H9 (cell line): ENCODE results near the gene NGDN. TPM values are rescaled to one million over a fixed set of nuclear protein-coding genes. Genes with fewer than 3 reads are reported as not detected.
A peak's percentile ranks its signal among the peaks of the same experiment; 100 is the strongest.

Experiments
- DNase-seq: peaks from one replicate; pipeline ENCODE4 v3.0.0-alpha.2; 2017
- H2AFZ ChIP-seq: one replicate; pipeline ENCODE4 v1.6.1; 2013; ENCODE audit warnings: mild to moderate bottlenecking, low read length, control low read depth, moderate library complexity
- H2AK5ac ChIP-seq: 2 replicates; pipeline ENCODE4 v1.6.1; 2013; ENCODE audit warnings: low read length, control low read depth, mixed read lengths; ENCODE audit not compliant: insufficient read length
- H2BK120ac ChIP-seq: one replicate; pipeline ENCODE4 v1.6.1; 2013; ENCODE audit warnings: low read depth, mild to moderate bottlenecking, low read length, control low read depth, inconsistent platforms; ENCODE audit not compliant: poor library complexity, severe bottlenecking
- H2BK12ac ChIP-seq: 2 replicates; pipeline ENCODE4 v1.6.1; 2013; ENCODE audit warnings: low read length, control low read depth, mixed read lengths, low read depth; ENCODE audit not compliant: insufficient read length
- H2BK15ac ChIP-seq: 2 replicates; pipeline ENCODE4 v1.6.1; 2013; ENCODE audit warnings: low read depth, low read length, control low read depth
- H2BK20ac ChIP-seq: one replicate; pipeline ENCODE4 v1.6.1; 2013; ENCODE audit warnings: low read depth, mild to moderate bottlenecking, low read length, control low read depth, inconsistent platforms; ENCODE audit not compliant: poor library complexity, severe bottlenecking
- H2BK5ac ChIP-seq: 2 replicates; pipeline ENCODE4 v1.6.1; 2013; ENCODE audit warnings: low read length, control low read depth, mixed read lengths; ENCODE audit not compliant: insufficient read length
- H3K14ac ChIP-seq: 2 replicates; pipeline ENCODE4 v1.6.1; 2013; ENCODE audit warnings: low read length, control low read depth; ENCODE audit not compliant: insufficient read depth
- H3K18ac ChIP-seq: 2 replicates; pipeline ENCODE4 v1.6.1; 2013; ENCODE audit warnings: low read depth, mild to moderate bottlenecking, mixed read lengths, low read length, control low read depth; ENCODE audit not compliant: insufficient read length
- H3K23ac ChIP-seq: 2 replicates; pipeline ENCODE4 v1.6.1; 2013; ENCODE audit warnings: low read length, control low read depth, mixed read lengths, low read depth; ENCODE audit not compliant: insufficient read length
- H3K23me2 ChIP-seq: 2 replicates; pipeline ENCODE4 v1.6.1; 2013; ENCODE audit warnings: low read depth, mild to moderate bottlenecking, mixed read lengths, low read length, control low read depth; ENCODE audit not compliant: insufficient read length, poor library complexity, severe bottlenecking
- H3K27ac ChIP-seq: 2 replicates; pipeline ENCODE4 v1.5.1; 2013; ENCODE audit warnings: low read length, control low read depth, mixed read lengths, low read depth; ENCODE audit not compliant: insufficient read length
- H3K27me3 ChIP-seq: 2 replicates; pipeline ENCODE4 v1.6.1; 2013; ENCODE audit warnings: low read length, control low read depth, inconsistent platforms; ENCODE audit not compliant: insufficient read depth
- H3K4ac ChIP-seq: 2 replicates; pipeline ENCODE4 v1.6.1; 2013; ENCODE audit warnings: low read depth, mild to moderate bottlenecking, control low read depth, inconsistent platforms, low read length, moderate library complexity
- H3K4me1 ChIP-seq: 2 replicates; pipeline ENCODE4 v1.6.1; 2013; ENCODE audit warnings: low read length, control low read depth, inconsistent platforms; ENCODE audit not compliant: insufficient read depth
- H3K4me2 ChIP-seq: 2 replicates; pipeline ENCODE4 v1.6.1; 2013; ENCODE audit warnings: low read length, control low read depth, mixed read lengths; ENCODE audit not compliant: insufficient read length, insufficient read depth
- H3K56ac ChIP-seq: 2 replicates; pipeline ENCODE4 v1.6.1; 2013; ENCODE audit warnings: low read depth, mild to moderate bottlenecking, mixed read lengths, low read length, control low read depth; ENCODE audit not compliant: insufficient read length
- H3K79me1 ChIP-seq: 2 replicates; pipeline ENCODE4 v1.6.1; 2013; ENCODE audit warnings: low read depth, mild to moderate bottlenecking, moderate library complexity, low read length, control low read depth, inconsistent platforms; ENCODE audit not compliant: insufficient read depth, poor library complexity, severe bottlenecking
- H3K79me2 ChIP-seq: 2 replicates; pipeline ENCODE4 v1.6.1; 2013; ENCODE audit warnings: low read length, control low read depth, inconsistent platforms; ENCODE audit not compliant: insufficient read depth
- H3K9ac ChIP-seq: 2 replicates; pipeline ENCODE4 v1.6.1; 2013; ENCODE audit warnings: low read length, control low read depth, mixed read lengths; ENCODE audit not compliant: insufficient read length; ENCODE audit errors: extremely low read depth
- H3K9me3 ChIP-seq: one replicate; pipeline ENCODE4 v1.6.1; 2013; ENCODE audit warnings: low read depth, low read length, inconsistent platforms; ENCODE audit not compliant: control insufficient read depth
- H3T11ph ChIP-seq: one replicate; pipeline ENCODE4 v1.6.1; 2013; ENCODE audit warnings: mild to moderate bottlenecking, low read length, control low read depth, inconsistent platforms
- H4K20me1 ChIP-seq: one replicate; pipeline ENCODE4 v1.6.1; 2013; ENCODE audit not compliant: control insufficient read depth, insufficient read length, insufficient read depth
- H4K5ac ChIP-seq: 2 replicates; pipeline ENCODE4 v1.6.1; 2013; ENCODE audit warnings: low read depth, mild to moderate bottlenecking, mixed read lengths, low read length, control low read depth; ENCODE audit not compliant: insufficient read length
- H4K8ac ChIP-seq: replicated peaks from 2 replicates; pipeline ENCODE4 v1.6.1; 2013; ENCODE audit warnings: low read length, control low read depth, mixed read lengths, low read depth; ENCODE audit not compliant: insufficient read length
- H4K91ac ChIP-seq: 2 replicates; pipeline ENCODE4 v1.6.1; 2013; ENCODE audit warnings: low read depth, mild to moderate bottlenecking, moderate library complexity, mixed read lengths, low read length, control low read depth; ENCODE audit not compliant: insufficient read length
- H3K27ac Mint-ChIP-seq, 3 experiments: 2 replicates in 2 of 3; 3 replicates in 1 of 3; pipeline ENCODE4 v1.8.0; 2020 to 2021; ENCODE audit warnings: mixed read lengths in 3 of 3, mild to moderate bottlenecking in 1 of 3, moderate library complexity in 1 of 3
- H3K27me3 Mint-ChIP-seq: 2 replicates; pipeline ENCODE4 v1.8.0; 2021; ENCODE audit warnings: low read depth, mild to moderate bottlenecking, moderate library complexity, mixed read lengths
- H3K36me3 Mint-ChIP-seq, 3 experiments: 2 replicates in 2 of 3; 3 replicates in 1 of 3; pipeline ENCODE4 v1.8.0; 2020 to 2021; ENCODE audit warnings: low read depth in 3 of 3, mixed read lengths in 3 of 3; ENCODE audit not compliant: insufficient read depth in 1 of 3
- H3K4me1 Mint-ChIP-seq, 2 experiments: 2 replicates each; pipeline ENCODE4 v1.8.0; 2020; ENCODE audit warnings: mixed read lengths in 2 of 2
- H3K4me3 Mint-ChIP-seq, 2 experiments: 2 replicates in 1 of 2; 3 replicates in 1 of 2; pipeline ENCODE4 v1.8.0; 2020 to 2021; ENCODE audit warnings: mild to moderate bottlenecking in 2 of 2, mixed read lengths in 2 of 2, moderate library complexity in 1 of 2
- H3K9me3 Mint-ChIP-seq, 2 experiments: 2 replicates in 1 of 2; 3 replicates in 1 of 2; pipeline ENCODE4 v1.8.0; 2020; ENCODE audit warnings: mild to moderate bottlenecking in 2 of 2, mixed read lengths in 2 of 2, moderate library complexity in 1 of 2
- CTCF ChIP-seq: fragments of 200-600 bp; sonication (generic); conservative IDR thresholded peaks from 3 replicates; pipeline ENCODE4 v1.8.0; 2021; ENCODE audit warnings: antibody characterized with exemption, mild to moderate bottlenecking
- WGBS: extraction: QIAGEN DNeasy Blood & Tissue Kit; methylation state at CpG from one replicate; pipeline ENCODE4 v1.1.7; 2013; ENCODE audit warnings: missing lambda C conversion rate, low lambda C conversion rate, mixed read lengths; ENCODE audit not compliant: insufficient read length; ENCODE audit errors: extremely low coverage; 5-methylcytosine and 5-hydroxymethylcytosine counted together
- total RNA-seq: library from RNA; stranded (reverse); gene quantifications from 2 replicates; pipeline ENCODE4 v1.2.1, GENCODE V29; 2021

The NGDN gene
- total RNA-seq, 1 experiment from 2014 or later, result 53.1 TPM

- WGBS, result no CpG with 5 or more reads among the region's 8 CpGs
Observed at GRCh38 chr14:23513818-23514643, 44.5 kb downstream of the NGDN start.

More at GRCh38 chr14:23513818-23514643, 44.5 kb downstream of the NGDN start:
- H3K4me1 Mint-ChIP-seq, result peaks cover 19 to 33% of the 10 kb centered on the region in 2 experiments
- peaks cover 3% of the 10 kb centered on the region for H3K23me2 ChIP-seq
- no peaks in the 10 kb centered on the region for H3K9me3 Mint-ChIP-seq
- no peak overlapping the region for H2BK12ac ChIP-seq
- H3K4ac ChIP-seq, result no peak overlapping the region
- no peaks in the 10 kb centered on the region for H4K20me1 ChIP-seq
- H3K79me2 ChIP-seq, result no peaks in the 10 kb centered on the region
- peaks cover 20% of the 10 kb centered on the region for H3K27me3 Mint-ChIP-seq
- H3K27me3 ChIP-seq, result no peaks in the 10 kb centered on the region; the same call in 1 of the 2 replicates
- H3K18ac ChIP-seq, result no peak overlapping the region
- H2AFZ ChIP-seq, result no peak overlapping the region
- no peaks in the 10 kb centered on the region for H3K9me3 ChIP-seq
- no peak overlapping the region for H4K91ac ChIP-seq
- H4K5ac ChIP-seq, result no peak overlapping the region
- no peak overlapping the region for H2BK5ac ChIP-seq
- H2AK5ac ChIP-seq, result no peak overlapping the region
- H3K4me3 Mint-ChIP-seq, result no peak overlapping the region
- DNase-seq, result peak; percentile 9
- H3T11ph ChIP-seq, result no peak overlapping the region
- peak overlapping the region in 2 of 3 experiments; percentile 8 to 15; a peak in 1 of 7 replicates for H3K27ac Mint-ChIP-seq
- peaks cover 0 to 2% (median 0%) of the 10 kb centered on the region in 3 experiments; a peak in 1 of 7 replicates for H3K36me3 Mint-ChIP-seq
- H3K23ac ChIP-seq, result no peak overlapping the region
- no peak overlapping the region for H2BK20ac ChIP-seq
- no peak overlapping the region for H2BK15ac ChIP-seq
- no peak overlapping the region for H3K4me2 ChIP-seq
- no peak overlapping the region for H4K8ac ChIP-seq
- TF ChIP-seq CTCF, result no peak
- H3K56ac ChIP-seq, result no peak overlapping the region
- no peak overlapping the region for H3K27ac ChIP-seq
- no peak overlapping the region for H2BK120ac ChIP-seq
- H3K4me1 ChIP-seq, result peaks cover 13% of the 10 kb centered on the region
- peak overlapping the region; percentile 31; the same call in 1 of the 2 replicates for H3K14ac ChIP-seq
- no peak overlapping the region for H3K9ac ChIP-seq
- H3K79me1 ChIP-seq, result no peaks in the 10 kb centered on the region
